ENCODE measurements around the gene PCSK6.

DNA sequence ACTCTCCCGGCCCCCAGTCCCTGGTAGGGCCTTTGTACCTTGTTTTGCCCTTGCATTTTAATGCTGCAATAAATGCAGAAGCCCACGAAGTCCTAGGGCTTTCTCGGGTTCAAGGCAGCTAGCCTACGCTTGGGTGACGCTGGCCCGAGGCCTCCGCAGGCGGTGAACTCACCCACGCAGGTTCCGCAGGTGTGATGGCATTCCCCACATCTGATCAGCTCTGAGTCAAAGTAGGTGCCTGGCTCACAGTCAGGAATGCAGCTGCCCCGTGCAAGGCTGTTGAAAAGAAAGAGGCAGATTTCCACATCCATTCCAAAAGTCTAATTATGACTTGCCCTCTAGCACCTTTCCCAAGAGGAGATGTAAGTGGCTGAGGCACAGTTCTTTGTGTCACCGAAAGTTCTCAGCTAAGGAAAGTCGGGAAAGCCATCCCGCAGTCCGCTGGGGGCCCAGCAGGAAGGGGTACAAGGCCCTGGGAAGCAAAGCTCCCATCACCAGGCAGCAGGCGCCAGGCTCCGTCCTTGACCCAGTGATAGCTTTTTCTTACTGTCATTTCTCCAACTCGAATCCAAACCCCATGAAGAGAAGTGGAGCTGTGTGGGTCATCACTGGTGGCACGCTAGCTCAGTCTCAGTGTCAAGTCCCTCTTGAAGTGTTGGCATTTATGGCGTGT, 171.2 kb downstream of the PCSK6 start:
- TF ChIP-seq L3MBTL2 (conservative IDR thresholded peaks at IDR 0.05) (no peak), TARDBP (IDR thresholded peaks at IDR 0.05) (no peak), BHLHE40 (IDR thresholded peaks at IDR 0.05; ENCODE audit: borderline replicate concordance) (no peak), FOXM1 (IDR thresholded peaks at IDR 0.05; ENCODE audit: borderline replicate concordance) (no peak), ARNT (IDR thresholded peaks at IDR 0.05) (no peak), FOXK2 (IDR thresholded peaks at IDR 0.05) (no peak), HDGF (IDR thresholded peaks at IDR 0.05; ENCODE audit: borderline replicate concordance) (no peak), LEF1 (IDR thresholded peaks at IDR 0.05; ENCODE audit: borderline replicate concordance) (no peak)
